ENCODE data around the gene ALOX5. TPM values are rescaled to one million over a fixed set of nuclear protein-coding genes. Genes with fewer than 3 reads are reported as not detected.
"Not testable (repeated sequence)": the region's sequence is repeated elsewhere in the genome, so short reads cannot be mapped to it uniquely, and the experiment has no call there.

ALOX5 gene
- total RNA-seq: not detected in 2 replicates

GRCh38 chr10:45373576-45374349 is at the start of gene ALOX5:
ALOX5 (plus strand) TSS chr10:45374216; CDS start chr10:45374280, 64 bp downstream.
- peak in 1 of 2 donors; percentile 16 for DNase-seq (ENCODE audit: low read depth in 2 of 2)

- DNase-seq (ENCODE audit: low read depth in 2 of 2): no peak
Measured at GRCh38 chr10:45325116-45325515, 48.9 kb upstream of the ALOX5 start.

- DNase-seq (ENCODE audit: low read depth in 2 of 2): not testable (repeated sequence)
Measured at GRCh38 chr10:45326864-45327263, 47.2 kb upstream of the ALOX5 start.

GRCh38 chr10:45331824-45332223 is 42.2 kb upstream of the ALOX5 start:
- not testable (repeated sequence) for DNase-seq (ENCODE audit: low read depth in 2 of 2)

- no peak for DNase-seq (ENCODE audit: low read depth in 2 of 2)
Measured at GRCh38 chr10:45339894-45340293, 34.1 kb upstream of the ALOX5 start.

GRCh38 chr10:45340420-45340819 is 33.6 kb upstream of the ALOX5 start:
- DNase-seq (ENCODE audit: low read depth in 2 of 2): not testable (repeated sequence)

- not testable (repeated sequence) for DNase-seq (ENCODE audit: low read depth in 2 of 2)
Measured at GRCh38 chr10:45346652-45347335, 27.2 kb upstream of the ALOX5 start.

GRCh38 chr10:45347464-45347863 is 26.6 kb upstream of the ALOX5 start:
- not testable (repeated sequence) for DNase-seq (ENCODE audit: low read depth in 2 of 2)

- DNase-seq (ENCODE audit: low read depth in 2 of 2): not testable (repeated sequence)
Measured at GRCh38 chr10:45348196-45348765, 25.7 kb upstream of the ALOX5 start.

- no peak for DNase-seq (ENCODE audit: low read depth in 2 of 2)
Measured at GRCh38 chr10:45353186-45353585, 20.8 kb upstream of the ALOX5 start.

GRCh38 chr10:45354261-45354660 is 19.8 kb upstream of the ALOX5 start:
- DNase-seq (ENCODE audit: low read depth in 2 of 2): no peak

GRCh38 chr10:45355494-45355893 is 18.5 kb upstream of the ALOX5 start:
- DNase-seq (ENCODE audit: low read depth in 2 of 2): no peak

GRCh38 chr10:45358961-45359360 is 15.1 kb upstream of the ALOX5 start:
- not testable (repeated sequence) for DNase-seq (ENCODE audit: low read depth in 2 of 2)

GRCh38 chr10:45361983-45362799 is 11.8 kb upstream of the ALOX5 start:
- not testable (repeated sequence) for DNase-seq (ENCODE audit: low read depth in 2 of 2)

GRCh38 chr10:45367643-45368042 is 6.4 kb upstream of the ALOX5 start:
- not testable (repeated sequence) for DNase-seq (ENCODE audit: low read depth in 2 of 2)

- DNase-seq (ENCODE audit: low read depth in 2 of 2): no peak
Measured at GRCh38 chr10:45368181-45368580, 5.8 kb upstream of the ALOX5 start.

GRCh38 chr10:45370202-45370955 is 3.6 kb upstream of the ALOX5 start:
- DNase-seq (ENCODE audit: low read depth in 2 of 2): no peak

- no peak for DNase-seq (ENCODE audit: low read depth in 2 of 2)
Measured at GRCh38 chr10:45371560-45371959, 2.5 kb upstream of the ALOX5 start.

- DNase-seq (ENCODE audit: low read depth in 2 of 2): no peak
Measured at GRCh38 chr10:45372251-45372951, 1.6 kb upstream of the ALOX5 start.

GRCh38 chr10:45373003-45373575 is 927 bp upstream of the ALOX5 start:
- DNase-seq (ENCODE audit: low read depth in 2 of 2): no peak

Measured in dermis microvascular lymphatic vessel endothelial cell (primary cell).